ENCODE results near the gene NOSIP.

The NOSIP gene

DNA sequence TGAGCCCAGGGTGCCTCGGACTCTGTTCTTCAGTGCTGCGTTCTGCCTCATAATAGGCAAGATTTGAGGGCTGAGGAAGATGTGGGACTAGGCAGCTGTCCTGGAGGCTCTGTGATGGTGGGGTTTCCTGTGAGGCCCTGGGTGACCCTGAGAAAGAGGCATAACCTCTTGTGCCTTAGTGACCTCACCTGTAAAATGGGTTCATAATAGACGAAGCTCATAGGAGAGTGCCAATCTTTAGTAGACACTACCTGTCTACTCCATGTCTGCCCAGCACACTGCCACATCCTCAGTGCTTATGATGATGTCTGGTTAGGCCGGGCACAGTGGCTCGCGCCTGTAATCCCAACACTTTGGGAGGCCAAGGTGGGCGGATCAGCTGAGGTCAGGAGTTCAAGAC, 36.2 kb upstream of the NOSIP start:
- no peak for TF ChIP-seq POLR2AphosphoS5 (IDR thresholded peaks at IDR 0.05; ENCODE audit: low read depth, low read length)

DNA sequence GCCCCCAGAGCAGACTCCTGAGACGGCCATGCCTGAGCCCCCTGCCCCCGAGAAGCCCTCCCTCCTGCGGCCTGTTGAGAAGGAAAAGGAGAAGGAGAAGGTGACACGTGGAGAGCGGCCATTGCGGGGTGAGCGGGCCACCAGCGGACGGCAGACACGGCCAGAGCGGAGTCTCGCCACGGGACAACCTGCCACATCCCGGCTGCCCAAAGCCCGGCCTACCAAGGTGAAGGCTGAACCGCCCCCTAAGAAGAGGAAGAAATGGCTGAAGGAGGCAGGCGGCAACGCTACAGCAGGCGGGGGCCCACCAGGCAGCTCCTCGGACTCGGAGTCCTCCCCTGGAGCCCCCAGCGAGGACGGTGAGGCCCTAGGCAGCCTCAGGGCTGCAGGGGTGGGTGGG, 35.5 kb upstream of the NOSIP start:
- TF ChIP-seq POLR2AphosphoS5 (IDR thresholded peaks at IDR 0.05; ENCODE audit: low read depth, low read length): no peak
- TF ChIP-seq, protein P1, sequence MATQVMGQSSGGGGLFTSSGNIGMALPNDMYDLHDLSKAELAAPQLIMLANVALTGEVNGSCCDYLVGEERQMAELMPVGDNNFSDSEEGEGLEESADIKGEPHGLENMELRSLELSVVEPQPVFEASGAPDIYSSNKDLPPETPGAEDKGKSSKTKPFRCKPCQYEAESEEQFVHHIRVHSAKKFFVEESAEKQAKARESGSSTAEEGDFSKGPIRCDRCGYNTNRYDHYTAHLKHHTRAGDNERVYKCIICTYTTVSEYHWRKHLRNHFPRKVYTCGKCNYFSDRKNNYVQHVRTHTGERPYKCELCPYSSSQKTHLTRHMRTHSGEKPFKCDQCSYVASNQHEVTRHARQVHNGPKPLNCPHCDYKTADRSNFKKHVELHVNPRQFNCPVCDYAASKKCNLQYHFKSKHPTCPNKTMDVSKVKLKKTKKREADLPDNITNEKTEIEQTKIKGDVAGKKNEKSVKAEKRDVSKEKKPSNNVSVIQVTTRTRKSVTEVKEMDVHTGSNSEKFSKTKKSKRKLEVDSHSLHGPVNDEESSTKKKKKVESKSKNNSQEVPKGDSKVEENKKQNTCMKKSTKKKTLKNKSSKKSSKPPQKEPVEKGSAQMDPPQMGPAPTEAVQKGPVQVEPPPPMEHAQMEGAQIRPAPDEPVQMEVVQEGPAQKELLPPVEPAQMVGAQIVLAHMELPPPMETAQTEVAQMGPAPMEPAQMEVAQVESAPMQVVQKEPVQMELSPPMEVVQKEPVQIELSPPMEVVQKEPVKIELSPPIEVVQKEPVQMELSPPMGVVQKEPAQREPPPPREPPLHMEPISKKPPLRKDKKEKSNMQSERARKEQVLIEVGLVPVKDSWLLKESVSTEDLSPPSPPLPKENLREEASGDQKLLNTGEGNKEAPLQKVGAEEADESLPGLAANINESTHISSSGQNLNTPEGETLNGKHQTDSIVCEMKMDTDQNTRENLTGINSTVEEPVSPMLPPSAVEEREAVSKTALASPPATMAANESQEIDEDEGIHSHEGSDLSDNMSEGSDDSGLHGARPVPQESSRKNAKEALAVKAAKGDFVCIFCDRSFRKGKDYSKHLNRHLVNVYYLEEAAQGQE (IDR thresholded peaks at IDR 0.05; ENCODE audit: insufficient read depth in 1 of 2, low read depth in 2 of 2, low read length in 2 of 2): no peak
- no peak for TF ChIP-seq SIN3A (IDR thresholded peaks at IDR 0.05; ENCODE audit: borderline replicate concordance, insufficient read depth, low read length)
- no peak for TF ChIP-seq FOXP2 (optimal IDR thresholded peaks at IDR 0.05; ENCODE audit: borderline replicate concordance, extremely low read depth, extremely low read length, insufficient read depth)
- TF ChIP-seq TAF1 (IDR thresholded peaks at IDR 0.05; ENCODE audit: borderline replicate concordance, insufficient read depth, low read length): no peak

DNA sequence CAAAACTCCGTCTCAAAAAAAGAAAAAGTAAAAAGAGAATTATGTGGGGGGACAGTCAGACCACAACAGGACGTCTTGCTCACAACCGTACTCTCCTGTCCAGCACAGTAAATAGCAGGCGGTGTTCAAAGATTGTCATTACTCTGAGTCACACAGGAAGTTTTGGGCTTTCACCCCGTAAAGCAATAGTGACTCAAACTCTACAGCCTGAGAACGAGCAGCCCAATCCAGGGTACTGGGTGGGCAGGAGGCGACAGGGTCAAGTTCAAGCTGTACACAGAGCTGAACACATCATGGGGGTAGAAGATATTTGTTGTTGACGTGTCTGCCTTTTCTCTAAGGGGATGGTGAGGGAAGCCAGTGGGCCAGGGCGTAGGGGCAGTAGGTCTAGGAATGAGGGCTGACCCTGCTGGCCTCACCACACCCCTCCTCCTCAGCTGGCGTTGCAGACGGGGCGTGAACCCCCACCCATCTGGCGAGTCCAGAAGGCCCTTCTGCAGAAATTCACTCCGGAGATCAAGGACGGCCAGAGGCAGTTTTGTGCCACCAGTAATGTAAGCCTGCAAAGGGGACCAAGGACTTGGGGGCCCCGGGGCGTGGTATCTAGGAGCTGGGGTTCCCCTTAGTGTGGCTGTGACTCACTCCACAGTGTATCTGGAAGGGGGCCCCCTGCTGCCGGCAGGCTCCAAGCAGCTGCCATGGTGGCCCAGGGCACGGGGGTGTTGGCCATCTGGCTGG, 33.9 kb upstream of the NOSIP start:
- no peak for TF ChIP-seq POLR2AphosphoS5 (IDR thresholded peaks at IDR 0.05; ENCODE audit: low read depth, low read length)
- no peak for TF ChIP-seq SIN3A (IDR thresholded peaks at IDR 0.05; ENCODE audit: borderline replicate concordance, insufficient read depth, low read length)
- TF ChIP-seq, protein P1 (IDR thresholded peaks at IDR 0.05; ENCODE audit: insufficient read depth in 1 of 2, low read depth in 2 of 2, low read length in 2 of 2): no peak
- TF ChIP-seq TAF1 (IDR thresholded peaks at IDR 0.05; ENCODE audit: borderline replicate concordance, insufficient read depth, low read length): no peak
- TF ChIP-seq FOXP2 (optimal IDR thresholded peaks at IDR 0.05; ENCODE audit: borderline replicate concordance, extremely low read depth, extremely low read length, insufficient read depth): no peak

DNA sequence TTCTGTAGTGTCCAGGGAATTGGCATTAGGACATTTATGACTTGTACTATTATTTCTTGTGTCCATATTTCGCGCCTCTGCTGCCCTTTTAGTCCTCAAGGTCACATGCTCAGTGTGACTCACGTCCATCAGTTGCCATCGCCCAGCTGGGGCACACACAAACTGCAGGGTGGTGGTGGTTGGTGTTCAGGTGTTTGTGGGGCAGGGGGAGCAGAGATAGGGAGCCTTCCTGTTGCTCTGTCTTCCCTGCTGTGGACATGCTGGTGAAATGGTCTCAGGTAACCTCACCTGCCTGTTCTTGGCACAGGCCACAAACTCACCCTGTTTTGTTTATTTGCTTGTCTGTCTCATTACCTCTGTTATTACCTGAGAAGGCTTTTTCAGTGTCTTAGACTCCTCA, 33.0 kb upstream of the NOSIP start:
- TF ChIP-seq, protein P1 (IDR thresholded peaks at IDR 0.05; ENCODE audit: insufficient read depth in 1 of 2, low read depth in 2 of 2, low read length in 2 of 2): no peak
- TF ChIP-seq FOXP2 (optimal IDR thresholded peaks at IDR 0.05; ENCODE audit: borderline replicate concordance, extremely low read depth, extremely low read length, insufficient read depth) (no peak), SIN3A (IDR thresholded peaks at IDR 0.05; ENCODE audit: borderline replicate concordance, insufficient read depth, low read length) (no peak)

DNA sequence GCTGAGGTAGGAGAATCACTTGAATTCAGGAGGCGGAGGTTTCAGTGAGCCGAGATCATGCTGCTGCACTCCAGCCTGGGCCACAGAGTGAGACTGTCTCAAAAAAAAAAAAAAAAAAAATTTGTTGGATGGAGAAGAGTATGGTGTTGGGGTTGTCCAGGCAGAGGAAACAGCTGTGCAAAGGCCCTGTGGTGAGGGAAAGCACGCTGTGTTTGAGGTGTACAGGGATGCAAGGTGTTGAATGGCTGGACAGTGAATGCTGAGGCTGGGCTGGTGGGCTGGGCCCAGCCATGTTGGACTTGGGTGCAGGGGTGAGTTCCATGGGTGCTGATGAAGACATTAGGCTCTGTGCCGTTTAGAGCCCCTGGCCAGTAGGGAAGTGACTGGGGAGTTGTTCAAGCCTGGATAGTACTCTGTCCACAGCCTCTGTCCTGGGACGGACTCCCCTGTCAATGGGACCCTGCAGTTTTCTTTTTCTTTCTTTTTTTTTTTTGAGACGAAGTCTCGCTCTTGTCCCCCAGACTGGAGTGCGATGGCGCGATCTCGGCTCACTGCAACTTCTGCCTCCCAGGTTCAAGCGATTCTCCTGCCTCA, 29.2 kb upstream of the NOSIP start:
- no peak for TF ChIP-seq TAF1 (IDR thresholded peaks at IDR 0.05; ENCODE audit: borderline replicate concordance, insufficient read depth, low read length)
- TF ChIP-seq POLR2AphosphoS5 (IDR thresholded peaks at IDR 0.05; ENCODE audit: low read depth, low read length): no peak
- TF ChIP-seq, protein P1 (IDR thresholded peaks at IDR 0.05; ENCODE audit: insufficient read depth in 1 of 2, low read depth in 2 of 2, low read length in 2 of 2): no peak
- no peak for TF ChIP-seq FOXP2 (optimal IDR thresholded peaks at IDR 0.05; ENCODE audit: borderline replicate concordance, extremely low read depth, extremely low read length, insufficient read depth)
- no peak for TF ChIP-seq SIN3A (IDR thresholded peaks at IDR 0.05; ENCODE audit: borderline replicate concordance, insufficient read depth, low read length)
